ENCODE results near the gene DDX52. TPM values are rescaled to one million over a fixed set of nuclear protein-coding genes. Genes with fewer than 3 reads are reported as not detected.

The DDX52 gene
- total and polyA plus RNA-seq, 2 of the 13 experiments (the other 11 are each of a cell fraction or from before 2014, with no cell fraction given): 8.9 to 36.1 TPM

- WGBS (ENCODE audit: low lambda C conversion rate): 87% methylated on average over 5 of the region's 5 CpGs
- Histone ChIP-seq H3K4me3 (replicated peaks in 1 of 3; ENCODE audit: insufficient read depth in 1 of 3, low read depth in 2 of 3, low read length in 3 of 3) (no peak overlapping the region), H3K9me3 (ENCODE audit: low read length) (no peaks in the 10 kb centered on the region), H3K79me2 (ENCODE audit: insufficient read depth, low read length) (no peaks in the 10 kb centered on the region), H3K27me3 (ENCODE audit: control insufficient read depth in 1 of 2, insufficient read depth in 2 of 2, low read length in 2 of 2) (no peaks in the 10 kb centered on the region; a peak in 1 of 5 replicates), H3K4me2 (ENCODE audit: low read depth, low read length) (no peak overlapping the region), H3K27ac (ENCODE audit: extremely low read length, insufficient read depth, low read length) (no peak overlapping the region), H2AFZ (ENCODE audit: low read length) (no peak overlapping the region), H3K36me3 (replicated peaks in 1 of 2; ENCODE audit: control insufficient read depth in 1 of 2, insufficient read depth in 2 of 2, low read length in 2 of 2) (no peaks in the 10 kb centered on the region), H3K9ac (ENCODE audit: insufficient read depth, low read depth, low read length) (no peak overlapping the region), H3K4me1 (ENCODE audit: insufficient read depth, low read length) (peaks cover 20% of the 10 kb centered on the region), H4K20me1 (ENCODE audit: insufficient read depth, low read length) (no peaks in the 10 kb centered on the region)
- intact Hi-C loops (cut with micrococcal nuclease; ENCODE audit: unreplicated experiment): no loop called here
- DNase-seq (ENCODE audit: low spot score) (no peak), ATAC-seq (no peak), FAIRE-seq (no peak)
- BruUV-seq (replicated peaks): no TSS peak
- no peak for TF ChIP-seq ZNF619 (CRISPR knock-in tag; IDR thresholded peaks at IDR 0.05)
- no peak for TF ChIP-seq SIX4 (CRISPR knock-in tag; IDR thresholded peaks at IDR 0.05)
- TF ChIP-seq, protein P1, sequence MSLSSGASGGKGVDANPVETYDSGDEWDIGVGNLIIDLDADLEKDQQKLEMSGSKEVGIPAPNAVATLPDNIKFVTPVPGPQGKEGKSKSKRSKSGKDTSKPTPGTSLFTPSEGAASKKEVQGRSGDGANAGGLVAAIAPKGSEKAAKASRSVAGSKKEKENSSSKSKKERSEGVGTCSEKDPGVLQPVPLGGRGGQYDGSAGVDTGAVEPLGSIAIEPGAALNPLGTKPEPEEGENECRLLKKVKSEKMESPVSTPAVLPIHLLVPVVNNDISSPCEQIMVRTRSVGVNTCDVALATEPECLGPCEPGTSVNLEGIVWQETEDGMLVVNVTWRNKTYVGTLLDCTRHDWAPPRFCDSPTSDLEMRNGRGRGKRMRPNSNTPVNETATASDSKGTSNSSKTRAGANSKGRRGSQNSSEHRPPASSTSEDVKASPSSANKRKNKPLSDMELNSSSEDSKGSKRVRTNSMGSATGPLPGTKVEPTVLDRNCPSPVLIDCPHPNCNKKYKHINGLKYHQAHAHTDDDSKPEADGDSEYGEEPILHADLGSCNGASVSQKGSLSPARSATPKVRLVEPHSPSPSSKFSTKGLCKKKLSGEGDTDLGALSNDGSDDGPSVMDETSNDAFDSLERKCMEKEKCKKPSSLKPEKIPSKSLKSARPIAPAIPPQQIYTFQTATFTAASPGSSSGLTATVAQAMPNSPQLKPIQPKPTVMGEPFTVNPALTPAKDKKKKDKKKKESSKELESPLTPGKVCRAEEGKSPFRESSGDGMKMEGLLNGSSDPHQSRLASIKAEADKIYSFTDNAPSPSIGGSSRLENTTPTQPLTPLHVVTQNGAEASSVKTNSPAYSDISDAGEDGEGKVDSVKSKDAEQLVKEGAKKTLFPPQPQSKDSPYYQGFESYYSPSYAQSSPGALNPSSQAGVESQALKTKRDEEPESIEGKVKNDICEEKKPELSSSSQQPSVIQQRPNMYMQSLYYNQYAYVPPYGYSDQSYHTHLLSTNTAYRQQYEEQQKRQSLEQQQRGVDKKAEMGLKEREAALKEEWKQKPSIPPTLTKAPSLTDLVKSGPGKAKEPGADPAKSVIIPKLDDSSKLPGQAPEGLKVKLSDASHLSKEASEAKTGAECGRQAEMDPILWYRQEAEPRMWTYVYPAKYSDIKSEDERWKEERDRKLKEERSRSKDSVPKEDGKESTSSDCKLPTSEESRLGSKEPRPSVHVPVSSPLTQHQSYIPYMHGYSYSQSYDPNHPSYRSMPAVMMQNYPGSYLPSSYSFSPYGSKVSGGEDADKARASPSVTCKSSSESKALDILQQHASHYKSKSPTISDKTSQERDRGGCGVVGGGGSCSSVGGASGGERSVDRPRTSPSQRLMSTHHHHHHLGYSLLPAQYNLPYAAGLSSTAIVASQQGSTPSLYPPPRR (CRISPR knock-in tag; IDR thresholded peaks at IDR 0.05; ENCODE audit: borderline replicate concordance): no peak
- in situ Hi-C loops (cut with HindIII; ENCODE audit: extremely low pct_ligation_motif_present, low pct_unique_long_range_greater_than_20kb): no loop called here
- POLR2A ChIA-PET: no interaction called here
- CTCF ChIA-PET (ENCODE audit: low intra/inter-chr PET ratio, low total read pairs): no interaction called here
Observed at GRCh38 chr17:37659925-37660324, 16.7 kb upstream of the DDX52 start.

DNA sequence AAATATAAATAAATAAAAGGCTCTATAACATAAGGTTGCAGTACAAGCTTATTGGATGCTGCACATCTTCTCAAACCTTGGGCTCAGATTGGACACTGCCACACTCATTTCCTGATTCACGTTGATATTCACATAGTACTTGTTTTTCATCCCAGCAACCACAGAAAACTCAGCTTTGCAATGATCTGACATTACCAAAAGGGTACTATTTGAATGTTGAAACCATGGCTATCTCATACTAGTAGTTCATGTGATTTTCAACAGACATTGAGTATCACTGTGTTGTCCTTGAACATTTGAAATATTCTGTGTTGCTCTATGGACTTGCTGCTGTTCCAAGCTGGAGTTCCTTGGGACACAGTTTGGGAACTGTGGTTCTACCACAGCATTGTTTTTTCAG is 14.0 kb upstream of the DDX52 start:
- no peaks in the 10 kb centered on the region for H4K20me1 ChIP-seq (ENCODE audit: insufficient read depth, low read length)
- TF ChIP-seq WIZ (CRISPR knock-in tag; IDR thresholded peaks at IDR 0.05) (no peak), SALL2 (CRISPR knock-in tag; IDR thresholded peaks at IDR 0.05) (no peak), ZNF629 (CRISPR knock-in tag; conservative IDR thresholded peaks at IDR 0.05) (no peak), ZNF329 (CRISPR knock-in tag; IDR thresholded peaks at IDR 0.05; ENCODE audit: low read depth) (no peak), ZEB1 (IDR thresholded peaks at IDR 0.05; ENCODE audit: insufficient replicate concordance, low read depth) (no peak)
- no peak for FAIRE-seq
- no TSS peak for BruUV-seq (replicated peaks)
- no peak overlapping the region for H3K27ac ChIP-seq (ENCODE audit: extremely low read length, insufficient read depth, low read length)
- H3K4me3 ChIP-seq (replicated peaks in 1 of 3; ENCODE audit: insufficient read depth in 1 of 3, low read depth in 2 of 3, low read length in 3 of 3): no peak overlapping the region
- ChIA-PET POLR2A (interaction anchor here (1.0 kb wide), 1 partner anchor 86 kb away, joined by 3 read pairs; no protein-coding TSS in a partner anchor), CTCF (ENCODE audit: low intra/inter-chr PET ratio, low total read pairs) (no interaction called here)
- intact Hi-C loops (cut with micrococcal nuclease; ENCODE audit: unreplicated experiment) (no loop called here), in situ Hi-C loops (cut with HindIII; ENCODE audit: extremely low pct_ligation_motif_present, low pct_unique_long_range_greater_than_20kb) (no loop called here)
- no peaks in the 10 kb centered on the region for H3K9me3 ChIP-seq (ENCODE audit: low read length)
- H3K4me2 ChIP-seq (ENCODE audit: low read depth, low read length): no peak overlapping the region
- H3K9ac ChIP-seq (ENCODE audit: insufficient read depth, low read depth, low read length): no peak overlapping the region
- WGBS (ENCODE audit: low lambda C conversion rate): 96% methylated on average over 1 of the region's 1 CpG
- ATAC-seq: no peak
- H3K79me2 ChIP-seq (ENCODE audit: insufficient read depth, low read length): no peaks in the 10 kb centered on the region
- no peaks in the 10 kb centered on the region for H3K36me3 ChIP-seq (replicated peaks in 1 of 2; ENCODE audit: control insufficient read depth in 1 of 2, insufficient read depth in 2 of 2, low read length in 2 of 2)
- H3K27me3 ChIP-seq (ENCODE audit: control insufficient read depth in 1 of 2, insufficient read depth in 2 of 2, low read length in 2 of 2): no peaks in the 10 kb centered on the region; a peak in 1 of 5 replicates
- no peak for DNase-seq (ENCODE audit: low spot score)
- peaks cover 3% of the 10 kb centered on the region for H3K4me1 ChIP-seq (ENCODE audit: insufficient read depth, low read length)
- H2AFZ ChIP-seq (ENCODE audit: low read length): no peak overlapping the region

Measured in HepG2 (cell line).